Lower lobe of right lung (tissue), 2 donors: Measurements from ENCODE around the gene ZNF22. TPM values are rescaled to one million over a fixed set of nuclear protein-coding genes. Genes with fewer than 3 reads are reported as not detected.

Experiments
- ATAC-seq, 2 donors: fragments of 200-7000 bp; cut with Tn5 transposase; one replicate each; pipeline ENCODE4 v1.9.1; 2020 to 2022; ENCODE audit warnings: mild to moderate bottlenecking in 2 of 2, moderate library complexity in 2 of 2
- DNase-seq: peaks from one replicate; pipeline ENCODE4 v3.0.0-alpha.2; 2020
- H3K27ac ChIP-seq: fragments of 200-600 bp; one replicate; pipeline ENCODE4 v1.8.0; 2022
- H3K27me3 ChIP-seq: fragments of 200-600 bp; one replicate; pipeline ENCODE4 v1.8.0; 2022; ENCODE audit warnings: low read depth
- H3K36me3 ChIP-seq: fragments of 200-600 bp; one replicate; pipeline ENCODE4 v1.8.0; 2022; ENCODE audit warnings: mild to moderate bottlenecking
- H3K4me1 ChIP-seq: fragments of 200-600 bp; one replicate; pipeline ENCODE4 v1.8.0; 2022
- H3K4me3 ChIP-seq: fragments of 200-600 bp; one replicate; pipeline ENCODE4 v1.8.0; 2022; ENCODE audit warnings: mild to moderate bottlenecking
- H3K9me3 ChIP-seq: fragments of 200-600 bp; one replicate; pipeline ENCODE4 v1.8.0; 2022
- CTCF ChIP-seq: fragments of 200-600 bp; IDR thresholded peaks from one replicate; pipeline ENCODE4 v1.8.0; 2022; ENCODE audit warnings: antibody characterized with exemption, mild to moderate bottlenecking
- intact Hi-C: fragments of 100-400 bp; cut with DNase I; formaldehyde crosslinking; loops from one replicate; pipeline ENCODE4 v1.11.0; 2022
- total RNA-seq: library from RNA; stranded (reverse); fragmentation: NEBNext Ultra II Directional; extraction: Animal tissue kit (Norgen Biotek cat#: 25700); gene quantifications from one replicate; pipeline ENCODE4 v1.2.1, GENCODE V29; 2021
- donor health status: DM: no; HTN: yes; CAD: no; lungs with severe emphysema.

Gene ZNF22
- total RNA-seq, 1 donor from 2014 or later: 22.1 TPM

- no peak for DNase-seq
- ATAC-seq: no peak
- H3K4me1 ChIP-seq: no peaks in the 10 kb centered on the region
- no peaks in the 10 kb centered on the region for H3K27me3 ChIP-seq
- intact Hi-C loops: no loop called here
- H3K4me3 ChIP-seq: no peak overlapping the region
- no peaks in the 10 kb centered on the region for H3K9me3 ChIP-seq
- H3K36me3 ChIP-seq: no peaks in the 10 kb centered on the region
- no peak for TF ChIP-seq CTCF
- no peak overlapping the region for H3K27ac ChIP-seq
Measured at GRCh38 chr10:45035673-45036072, 35.0 kb downstream of the ZNF22 start.

DNA sequence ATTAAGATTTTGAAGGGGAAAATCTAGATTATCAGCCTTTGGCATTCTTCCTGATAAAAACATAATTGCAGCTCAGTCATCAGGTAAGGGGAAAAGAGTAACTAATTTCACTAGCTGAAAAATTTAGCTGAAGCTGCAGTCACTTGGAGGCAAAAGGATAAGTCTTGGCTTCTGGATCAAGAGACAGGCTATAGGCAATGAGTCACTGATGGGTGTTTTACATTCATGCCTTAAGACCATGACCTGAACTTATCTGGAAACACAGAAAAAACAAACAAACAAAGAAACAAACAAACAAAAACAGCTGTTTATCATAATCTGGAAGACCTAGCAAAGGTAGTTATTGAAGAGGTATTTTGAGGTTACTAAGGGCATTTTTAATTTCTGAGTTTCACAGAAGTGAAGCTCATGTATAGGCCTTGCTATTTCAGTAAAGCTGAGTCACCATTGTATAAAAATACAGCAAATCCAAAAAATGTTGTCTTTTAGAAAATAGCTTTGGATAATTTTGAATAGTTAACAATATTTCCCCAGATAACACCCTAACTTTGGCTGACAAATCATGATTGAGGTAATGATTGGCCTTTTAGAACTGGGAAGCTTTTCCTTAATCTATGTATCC, 40.3 kb downstream of the ZNF22 start:
- Histone ChIP-seq H3K36me3 (no peaks in the 10 kb centered on the region), H3K4me3 (no peak overlapping the region), H3K4me1 (no peaks in the 10 kb centered on the region), H3K9me3 (no peaks in the 10 kb centered on the region), H3K27me3 (no peaks in the 10 kb centered on the region), H3K27ac (no peak overlapping the region)
- ATAC-seq (no peak), DNase-seq (no peak)
- TF ChIP-seq CTCF: no peak
- intact Hi-C loops: no loop called here

- DNase-seq (no peak), ATAC-seq (no peak)
- Histone ChIP-seq H3K4me3 (no peak overlapping the region), H3K36me3 (no peaks in the 10 kb centered on the region), H3K4me1 (no peaks in the 10 kb centered on the region), H3K27me3 (no peaks in the 10 kb centered on the region), H3K9me3 (no peaks in the 10 kb centered on the region), H3K27ac (no peak overlapping the region)
- intact Hi-C loops: no loop called here
- no peak for TF ChIP-seq CTCF
Measured at GRCh38 chr10:45044290-45044689, 43.6 kb downstream of the ZNF22 start.

DNA sequence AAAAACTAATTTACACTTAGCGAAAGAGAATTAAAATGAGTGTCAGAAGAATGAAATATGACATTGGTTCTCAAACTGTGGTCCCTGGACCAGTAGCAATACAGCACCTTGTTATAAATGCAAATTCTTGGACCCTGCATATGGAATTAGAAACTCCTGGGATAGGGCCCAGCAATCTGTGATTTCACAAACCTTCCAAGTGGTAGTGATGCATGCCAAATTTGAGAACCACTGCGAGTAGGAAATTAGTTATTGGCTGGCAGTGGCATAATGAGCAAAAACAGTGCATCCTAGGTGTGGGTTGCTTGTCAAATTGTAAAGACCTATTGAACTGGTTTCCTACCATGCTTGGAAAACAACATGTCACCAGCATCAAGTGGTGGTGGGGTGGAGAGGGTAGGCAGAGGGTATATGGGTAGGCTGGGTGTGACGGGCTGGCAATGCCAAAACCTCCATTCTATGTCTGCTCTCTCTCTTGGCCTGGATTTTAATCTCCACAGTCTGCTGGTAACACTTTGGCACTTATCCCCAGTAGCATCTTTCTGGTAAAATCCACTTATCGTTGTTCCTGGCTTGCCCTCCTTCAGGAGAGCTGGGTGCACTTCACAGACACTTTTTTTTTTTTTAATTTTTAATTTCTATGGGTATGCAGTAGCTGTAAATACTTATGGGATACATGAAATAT, 50.0 kb downstream of the ZNF22 start:
- H3K4me3 ChIP-seq: no peak overlapping the region
- H3K4me1 ChIP-seq: no peaks in the 10 kb centered on the region
- no peak overlapping the region for H3K27ac ChIP-seq
- TF ChIP-seq CTCF: no peak
- no peaks in the 10 kb centered on the region for H3K27me3 ChIP-seq
- H3K36me3 ChIP-seq: no peaks in the 10 kb centered on the region
- DNase-seq: no peak
- no peaks in the 10 kb centered on the region for H3K9me3 ChIP-seq
- intact Hi-C loops: no loop called here
- ATAC-seq: no peak

DNA sequence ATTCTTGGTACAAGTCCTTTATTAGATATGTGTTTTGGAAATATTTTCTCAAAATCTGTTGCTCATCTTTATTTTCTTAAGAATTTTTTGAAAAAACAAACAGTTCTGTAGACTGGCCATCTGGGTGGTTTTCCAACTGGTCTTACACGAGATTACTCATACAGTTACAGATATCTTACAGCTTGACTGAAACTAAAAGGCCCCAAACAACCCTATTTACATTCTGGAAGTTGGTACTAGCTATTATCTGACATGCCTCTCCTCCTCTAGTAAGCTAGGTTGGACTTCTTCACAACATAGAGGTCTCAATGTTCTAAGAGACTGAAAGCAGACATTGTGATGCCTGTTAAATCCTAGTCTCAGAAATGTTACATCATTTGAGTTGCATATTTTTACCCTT, 52.0 kb downstream of the ZNF22 start:
- Histone ChIP-seq H3K9me3 (no peaks in the 10 kb centered on the region), H3K27me3 (no peaks in the 10 kb centered on the region), H3K4me3 (no peak overlapping the region), H3K36me3 (no peaks in the 10 kb centered on the region), H3K27ac (no peak overlapping the region), H3K4me1 (no peaks in the 10 kb centered on the region)
- intact Hi-C loops: no loop called here
- no peak for DNase-seq
- ATAC-seq: no peak
- no peak for TF ChIP-seq CTCF
